ENCODE results near the gene MAP3K8. TPM values are rescaled to one million over a fixed set of nuclear protein-coding genes. Genes with fewer than 3 reads are reported as not detected.

MAP3K8 gene
- total and polyA plus RNA-seq, 10 of the 15 experiments (the other 5 are each of a cell fraction or from before 2014, with no cell fraction given), result 25.5 to 115 (median 40.2) TPM

DNA sequence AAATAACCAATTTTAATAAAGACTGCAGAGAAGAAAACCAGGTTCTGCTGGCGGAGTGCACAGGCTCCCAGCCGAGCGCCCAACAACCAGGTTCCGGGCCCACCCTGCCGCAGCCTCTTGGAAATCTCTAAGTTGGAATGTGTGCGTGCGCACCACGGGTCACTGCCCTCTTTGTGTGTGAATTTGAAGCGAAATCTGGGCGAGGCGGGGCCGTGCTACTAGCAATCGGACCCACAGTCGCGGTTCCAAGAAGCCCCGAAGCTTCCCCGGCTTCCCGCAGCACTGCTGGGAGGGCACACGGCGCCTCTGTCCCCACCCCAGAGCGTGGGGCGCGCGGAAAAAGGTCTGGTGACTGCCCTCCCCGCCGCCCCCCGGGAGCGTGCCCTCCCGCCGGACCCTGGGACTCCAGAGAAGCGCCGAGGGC, 666 bp upstream of the MAP3K8 start:
- Histone ChIP-seq H3K4me3 (peak overlapping the region; percentile 100), H3K4me2 (ENCODE audit: control insufficient read depth, insufficient read depth) (peak overlapping the region; percentile 75), H3K9me3 (replicated peaks; ENCODE audit: control insufficient read depth, insufficient read depth, low read length) (no peaks in the 10 kb centered on the region), H3K27me3 (replicated peaks in 1 of 2; ENCODE audit: control insufficient read depth in 2 of 2, insufficient read depth in 2 of 2, low read length in 1 of 2) (no peaks in the 10 kb centered on the region), H3K36me3 (ENCODE audit: control insufficient read depth in 2 of 2, insufficient read depth in 2 of 2, low read length in 1 of 2) (peaks cover 0 to 11% of the 10 kb centered on the region in 2 experiments; a peak in 1 of 4 replicates), H4K20me1 (ENCODE audit: control insufficient read depth, insufficient read depth) (no peaks in the 10 kb centered on the region), H3K79me2 (ENCODE audit: control insufficient read depth, insufficient read depth, low read length) (peaks cover 57% of the 10 kb centered on the region), H3K9ac (ENCODE audit: control insufficient read depth, insufficient read depth, low read length) (peak overlapping the region; percentile 82), H3K4me1 (ENCODE audit: control insufficient read depth, insufficient read depth, low read length) (peaks cover 30% of the 10 kb centered on the region), H2AFZ (ENCODE audit: control insufficient read depth, low read depth, low read length) (peak overlapping the region; percentile 51), H3K27ac (ENCODE audit: control insufficient read depth, insufficient read depth) (peak overlapping the region; percentile 91)
- FAIRE-seq (no peak), ATAC-seq (peak; percentile 12), DNase-seq (ENCODE audit: low read depth, low spot score) (no peak)
- POLR2A ChIA-PET, result interaction anchor here (0.6 to 11.5 kb wide), 11 partner anchors 8 to 1932 kb away, joined by 3 to 132 read pairs (median 4); no protein-coding TSS in a partner anchor
- CTCF ChIA-PET, result interaction anchor here (0.7 to 13.9 kb wide), 6 partner anchors 13 to 98 kb away, joined by 4 to 123 read pairs (median 7); no protein-coding TSS in a partner anchor
- SMC1A ChIA-PET (ENCODE audit: uncharacterized antibody, unreplicated experiment), result interaction anchor here (0.6 to 16.2 kb wide), 12 partner anchors 11 to 109 kb away, joined by 3 to 284 read pairs (median 4); no protein-coding TSS in a partner anchor
- RAD21 ChIA-PET (ENCODE audit: unreplicated experiment), result interaction anchor here (0.7 to 13.9 kb wide), 12 partner anchors 10 to 417 kb away, joined by 3 to 255 read pairs (median 10); no protein-coding TSS in a partner anchor
- WGBS (ENCODE audit: insufficient coverage, insufficient replicate concordance, low lambda C conversion rate, missing lambda C conversion rate), result 0% methylated on average over 26 of the region's 32 CpGs
- in situ Hi-C loops (cut with MboI) (no loop called here), intact Hi-C loops (cut with micrococcal nuclease; ENCODE audit: unreplicated experiment) (loop anchor here (1.0 kb wide), 2 partner anchors 14 to 96 kb away; no protein-coding TSS in a partner anchor)
- BruUV-seq (replicated peaks), result TSS peak; percentile 85
- TF ChIP-seq HDAC6 (IDR thresholded peaks at IDR 0.05; ENCODE audit: unreplicated experiment) (no peak), MAX (IDR thresholded peaks at IDR 0.05; ENCODE audit: low read depth, low read length) (no peak; the same call in 1 of the 2 replicates), FOXK2 (IDR thresholded peaks at IDR 0.05) (no peak), SIN3A (IDR thresholded peaks at IDR 0.05; ENCODE audit: low read depth, low read length) (no peak), POU2F2 (IDR thresholded peaks at IDR 0.05; ENCODE audit: borderline replicate concordance, low read depth, low read length) (no peak; the same call in 2 of the 3 replicates), EGR1 (IDR thresholded peaks at IDR 0.05; ENCODE audit: borderline replicate concordance in 1 of 2, low read depth in 2 of 2, low read length in 2 of 2) (no peak), MYC (IDR thresholded peaks at IDR 0.05; ENCODE audit: insufficient read depth, insufficient read length, insufficient replicate concordance, low read length, severe bottlenecking) (no peak), RAD21 (IDR thresholded peaks at IDR 0.05; ENCODE audit: insufficient read depth, low read depth, low read length) (no peak), NFIC (IDR thresholded peaks at IDR 0.05; ENCODE audit: low read depth, low read length) (0 out of 2 replicates have a peak, but pooled peaks have one; percentile 12), NR2C2 (IDR thresholded peaks at IDR 0.05; ENCODE audit: borderline replicate concordance, control insufficient read depth, insufficient read length, low read depth) (no peak), YBX1 (IDR thresholded peaks at IDR 0.05) (no peak), SUZ12 (IDR thresholded peaks at IDR 0.05; ENCODE audit: unreplicated experiment) (no peak), HDGF (IDR thresholded peaks at IDR 0.05) (no peak), PML (IDR thresholded peaks at IDR 0.05; ENCODE audit: low read length) (no peak), CHD1 (IDR thresholded peaks at IDR 0.05; ENCODE audit: low read depth, low read length) (no peak), RELA (IDR thresholded peaks at IDR 0.05; ENCODE audit: borderline replicate concordance, partially characterized antibody) (no peak), MXI1 (IDR thresholded peaks at IDR 0.05; ENCODE audit: low read depth, low read length) (no peak), NFYA (IDR thresholded peaks at IDR 0.05; ENCODE audit: borderline replicate concordance, low read depth, low read length) (no peak), RUNX3 (IDR thresholded peaks at IDR 0.05; ENCODE audit: low read length) (peak; percentile 3; the same call in 1 of the 2 replicates), SPI1 (IDR thresholded peaks at IDR 0.05; ENCODE audit: borderline replicate concordance, insufficient read depth, low read depth, low read length) (no peak), NR2F1 (conservative IDR thresholded peaks at IDR 0.05) (no peak; the same call in 1 of the 2 replicates), FOXM1 (IDR thresholded peaks at IDR 0.05; ENCODE audit: low read depth, low read length) (no peak)
- TF ChIP-seq, protein P1, sequence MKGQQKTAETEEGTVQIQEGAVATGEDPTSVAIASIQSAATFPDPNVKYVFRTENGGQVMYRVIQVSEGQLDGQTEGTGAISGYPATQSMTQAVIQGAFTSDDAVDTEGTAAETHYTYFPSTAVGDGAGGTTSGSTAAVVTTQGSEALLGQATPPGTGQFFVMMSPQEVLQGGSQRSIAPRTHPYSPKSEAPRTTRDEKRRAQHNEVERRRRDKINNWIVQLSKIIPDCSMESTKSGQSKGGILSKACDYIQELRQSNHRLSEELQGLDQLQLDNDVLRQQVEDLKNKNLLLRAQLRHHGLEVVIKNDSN (IDR thresholded peaks at IDR 0.05; ENCODE audit: borderline replicate concordance, extremely low read length, insufficient read depth, low read depth, low read length), result no peak
